Naive thymus-derived CD4-positive, alpha-beta T cell (primary cell): ENCODE data around the gene FUZ. TPM values are rescaled to one million over a fixed set of nuclear protein-coding genes. Genes with fewer than 3 reads are reported as not detected.
"Not testable (repeated sequence)": the region's sequence is repeated elsewhere in the genome, so short reads cannot be mapped to it uniquely, and the experiment has no call there.

Experiments used
- ATAC-seq: fragments of 150-1000 bp; cut with Tn5 transposase; 2 replicates; pipeline ENCODE4 v1.10.0; 2021; ENCODE audit warnings: mild to moderate bottlenecking, moderate library complexity
- CTCF ChIA-PET: fragments of 350-600 bp; sonication (Branson Sonifier 250); formaldehyde crosslinking; loops from one replicate; lab custom pipeline; 2021; ENCODE audit warnings: antibody characterized with exemption; lab: Charles Lee
- POLR2A ChIA-PET: fragments of 350-600 bp; sonication (Branson Sonifier 250); formaldehyde crosslinking; loops from one replicate; lab custom pipeline; 2021; ENCODE audit warnings: antibody characterized with exemption, inconsistent platforms; lab: Charles Lee
- DNase-seq, 9 donors: peaks; one replicate each; pipeline versions ENCODE4 v3.0.0 to v3.0.0-alpha.2; 2020 to 2022; ENCODE audit warnings: mixed read lengths in 1 of 9
- H3K27ac ChIP-seq: one replicate; pipeline ENCODE4 v1.7.0; 2013; ENCODE audit warnings: mild to moderate bottlenecking, low read depth, low read length, moderate library complexity
- H3K27me3 ChIP-seq, 2 donors: one replicate each; pipeline ENCODE4 v1.7.0; 2013; ENCODE audit warnings: low read length in 2 of 2, mild to moderate bottlenecking in 2 of 2, moderate library complexity in 2 of 2; ENCODE audit not compliant: control insufficient read depth in 2 of 2, insufficient read depth in 2 of 2
- H3K36me3 ChIP-seq, 3 experiments: 1 replicate in 2 of 3; 2 replicates in 1 of 3; pipeline ENCODE4 v1.7.0; 2013; ENCODE audit warnings: low read length in 3 of 3, mild to moderate bottlenecking in 3 of 3, moderate library complexity in 1 of 3; ENCODE audit not compliant: insufficient read depth in 3 of 3, control insufficient read depth in 2 of 3
- H3K4me1 ChIP-seq, 2 donors: one replicate each; pipeline ENCODE4 v1.7.0; 2013; ENCODE audit warnings: low read length in 2 of 2, mild to moderate bottlenecking in 2 of 2, moderate library complexity in 1 of 2; ENCODE audit not compliant: control insufficient read depth in 2 of 2, insufficient read depth in 2 of 2
- H3K4me3 ChIP-seq: 2 replicates; pipeline ENCODE4 v1.7.0; 2013; ENCODE audit warnings: mild to moderate bottlenecking, low read length
- H3K9me3 ChIP-seq, 3 experiments: 1 replicate in 2 of 3; 2 replicates in 1 of 3; pipeline ENCODE4 v1.7.0; 2013; ENCODE audit warnings: low read length in 3 of 3; ENCODE audit not compliant: control insufficient read depth in 2 of 3
- H3K27ac Mint-ChIP-seq, 9 donors: one replicate each; pipeline ENCODE4 v1.8.0; 2020 to 2022; ENCODE audit warnings: mixed read lengths in 9 of 9, mild to moderate bottlenecking in 8 of 9, moderate library complexity in 5 of 9, inconsistent platforms in 2 of 9
- H3K27me3 Mint-ChIP-seq, 5 donors: one replicate each; pipeline ENCODE4 v1.8.0; 2021 to 2022; ENCODE audit warnings: mixed read lengths in 5 of 5, mild to moderate bottlenecking in 1 of 5
- H3K36me3 Mint-ChIP-seq, 5 donors: one replicate each; pipeline ENCODE4 v1.8.0; 2020 to 2022; ENCODE audit warnings: mixed read lengths in 5 of 5, mild to moderate bottlenecking in 3 of 5, inconsistent platforms in 1 of 5
- H3K4me1 Mint-ChIP-seq, 7 donors: one replicate each; pipeline ENCODE4 v1.8.0; 2020 to 2022; ENCODE audit warnings: mixed read lengths in 7 of 7, mild to moderate bottlenecking in 3 of 7, inconsistent platforms in 1 of 7
- H3K4me3 Mint-ChIP-seq, 10 donors: one replicate each; pipeline ENCODE4 v1.8.0; 2020 to 2022; ENCODE audit warnings: mild to moderate bottlenecking in 10 of 10, mixed read lengths in 10 of 10, moderate library complexity in 6 of 10, inconsistent platforms in 2 of 10
- H3K9me3 Mint-ChIP-seq, 11 donors: one replicate each; pipeline ENCODE4 v1.8.0; 2020 to 2022; ENCODE audit warnings: mixed read lengths in 11 of 11, mild to moderate bottlenecking in 4 of 11, inconsistent platforms in 1 of 11, moderate library complexity in 1 of 11
- intact Hi-C, 2 donors: fragments of 100-400 bp; cut with micrococcal nuclease; formaldehyde crosslinking; loops; one replicate each; pipeline ENCODE4 v1.15.1; 2023
- polyA plus RNA-seq, 2 donors: library from polyadenylated mRNA; unstranded; fragments of 300-500 nt; fragmentation: Illumina TruSeq; gene quantifications; one replicate each; pipeline ENCODE4 v1.2.3, GENCODE V29; 2021
- total RNA-seq, 6 experiments: library from RNA in 5 of 6; stranded (reverse) in 5 of 6; gene quantifications; 1 replicate in 5 of 6; 2 replicates in 1 of 6; pipeline ENCODE4 v1.2.3 and lab custom pipeline; 2021 to 2026

FUZ gene
- total and polyA plus RNA-seq, 7 experiments from 2014 or later, result 3.8 to 28.4 (median 24.2) TPM

DNA sequence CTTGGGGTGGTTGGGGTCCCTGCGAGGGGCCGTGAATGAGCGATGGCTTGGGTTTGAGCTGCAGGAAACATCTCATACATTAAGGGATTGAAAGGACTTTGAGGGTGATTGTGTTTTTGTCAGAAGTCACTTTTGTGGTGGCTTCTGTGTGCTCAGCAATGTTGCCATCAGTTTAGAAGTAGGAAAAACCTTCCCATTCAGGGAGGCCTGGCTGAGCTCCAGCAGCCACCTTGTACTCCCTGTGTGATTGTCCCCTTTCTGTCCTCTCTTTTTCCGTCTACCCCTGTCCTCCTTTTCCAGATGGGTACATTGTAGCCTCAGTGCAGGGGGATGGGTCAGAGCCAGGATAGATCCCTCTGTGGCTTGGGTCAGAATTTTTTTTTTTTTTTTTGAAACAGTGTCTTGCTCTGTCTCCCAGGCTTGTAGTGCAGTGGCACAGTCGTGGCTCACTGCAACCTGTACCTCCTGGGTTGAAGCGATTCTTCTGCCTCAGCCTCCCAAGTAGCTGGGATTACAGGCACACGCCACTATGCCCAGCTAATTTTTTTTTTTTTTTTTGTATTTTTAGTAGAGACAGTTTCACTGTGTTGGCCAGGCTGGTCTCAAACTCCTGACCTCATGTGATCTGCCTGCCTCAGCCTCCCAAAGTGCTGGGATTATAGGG is 6.5 kb upstream of the FUZ start:
- peak overlapping the region; percentile 79 to 100 (median 96) for H3K27ac Mint-ChIP-seq
- peak overlapping the region; percentile 94 to 100 (median 98) for H3K4me3 Mint-ChIP-seq
- H3K4me1 Mint-ChIP-seq, result peaks cover 17 to 36% (median 29%) of the 10 kb centered on the region in 7 donors
- Histone ChIP-seq H3K4me1 (peaks cover 11 to 17% of the 10 kb centered on the region in 2 donors), H3K27ac (peak overlapping the region; percentile 22), H3K36me3 (peaks cover 0 to 27% (median 6%) of the 10 kb centered on the region in 3 experiments)
- ATAC-seq, H3K27me3 Mint-ChIP-seq, H3K9me3 ChIP-seq, H3K4me3 ChIP-seq, H3K9me3 Mint-ChIP-seq, DNase-seq, H3K27me3 ChIP-seq: not testable (repeated sequence)
- peaks cover 0 to 13% (median 6%) of the 10 kb centered on the region in 5 donors for H3K36me3 Mint-ChIP-seq
- POLR2A ChIA-PET, result interaction anchor here (0.7 to 3.0 kb wide), 8 partner anchors 10 to 1200 kb away, joined by 3 to 16 read pairs (median 4); partner anchors contain the start of genes PTOV1, RPL18 and SPHK2
- intact Hi-C loops, result loop anchor here (5.0 to 10.0 kb wide), 4 partner anchors 227 to 1548 kb away; partner anchors contain the start of genes PRR12 (in 2 of the 2), CLDND2 (in 1 of the 2), DBP (in 1 of the 2) and ETFB (in 1 of the 2)
- CTCF ChIA-PET, result interaction anchor here (1.2 kb wide), 1 partner anchor 71 kb away, joined by 3 read pairs; no protein-coding TSS in a partner anchor

GRCh38 chr19:49818649-49819370 is 5.7 kb upstream of the FUZ start:
- ChIA-PET POLR2A (interaction anchor here (0.7 to 3.0 kb wide), 9 partner anchors 9 to 1200 kb away, joined by 3 to 16 read pairs (median 5); partner anchors contain the start of genes AKT1S1, PTOV1, RPL18 and SPHK2), CTCF (interaction anchor here (1.2 kb wide), 1 partner anchor 71 kb away, joined by 3 read pairs; no protein-coding TSS in a partner anchor)
- DNase-seq, result no peak
- H3K27me3 Mint-ChIP-seq, result no peaks in the 10 kb centered on the region
- Histone ChIP-seq H3K27me3 (no peaks in the 10 kb centered on the region), H3K4me3 (peak overlapping the region; percentile 91), H3K36me3 (peaks cover 0 to 19% (median 6%) of the 10 kb centered on the region in 3 experiments), H3K9me3 (no peaks in the 10 kb centered on the region), H3K4me1 (peaks cover 11 to 17% of the 10 kb centered on the region in 2 donors), H3K27ac (peak overlapping the region; percentile 88)
- peak overlapping the region; percentile 95 to 100 (median 100) for H3K27ac Mint-ChIP-seq
- peak overlapping the region; percentile 94 to 100 (median 98) for H3K4me3 Mint-ChIP-seq
- peaks cover 20 to 44% (median 32%) of the 10 kb centered on the region in 7 donors for H3K4me1 Mint-ChIP-seq
- peaks cover 0 to 13% (median 6%) of the 10 kb centered on the region in 5 donors for H3K36me3 Mint-ChIP-seq
- no peak for ATAC-seq
- intact Hi-C loops, result loop anchor here (1.0 to 10.0 kb wide), 8 partner anchors 31 to 1548 kb away; partner anchors contain the start of genes PNKP (in 2 of the 2), PRR12 (in 2 of the 2), CLDND2 (in 1 of the 2) and DBP (in 1 of the 2)
- peaks cover 0 to 4% (median 0%) of the 10 kb centered on the region in 11 donors for H3K9me3 Mint-ChIP-seq

- H3K9me3 Mint-ChIP-seq, result peaks cover 0 to 4% (median 0%) of the 10 kb centered on the region in 11 donors
- peak; percentile 87 to 96 (median 94) for DNase-seq
- CTCF ChIA-PET, result no interaction called here
- no peaks in the 10 kb centered on the region for H3K27me3 Mint-ChIP-seq
- Histone ChIP-seq H3K9me3 (no peaks in the 10 kb centered on the region), H3K36me3 (peaks cover 0 to 12% (median 2%) of the 10 kb centered on the region in 3 experiments), H3K27ac (peak within 1 kb of the TSS; percentile 88), H3K4me3 (peak within 1 kb of the TSS; percentile 91), H3K4me1 (peaks cover 11 to 17% of the 10 kb centered on the region in 2 donors), H3K27me3 (no peaks in the 10 kb centered on the region)
- POLR2A ChIA-PET, result interaction anchor here (0.6 to 3.0 kb wide), 8 partner anchors 9 to 100 kb away, joined by 3 to 16 read pairs (median 6); partner anchors contain the start of genes AKT1S1, PTOV1 and TBC1D17
- H3K27ac Mint-ChIP-seq, result peak within 1 kb of the TSS; percentile 96 to 100 (median 100)
- H3K36me3 Mint-ChIP-seq, result peaks cover 0 to 7% (median 2%) of the 10 kb centered on the region in 5 donors
- peak; percentile 65 for ATAC-seq
- peaks cover 20 to 51% (median 39%) of the 10 kb centered on the region in 7 donors for H3K4me1 Mint-ChIP-seq
- H3K4me3 Mint-ChIP-seq, result peak within 1 kb of the TSS; percentile 94 to 100 (median 98)
- intact Hi-C loops, result loop anchor here (1.0 to 10.0 kb wide), 12 partner anchors 9 to 1549 kb away; partner anchors contain the start of genes AKT1S1 (in 2 of the 2), PNKP (in 2 of the 2), PRR12 (in 2 of the 2) and TBC1D17 (in 2 of the 2)
These were observed 5.0 kb upstream of the FUZ start, which contains the start of gene MED25 for GRCh38 chr19:49817964-49818648. Gene MED25, plus strand, starts transcription at chr19:49818289. Its CDS starts 53 bp downstream, at chr19:49818342.

DNA sequence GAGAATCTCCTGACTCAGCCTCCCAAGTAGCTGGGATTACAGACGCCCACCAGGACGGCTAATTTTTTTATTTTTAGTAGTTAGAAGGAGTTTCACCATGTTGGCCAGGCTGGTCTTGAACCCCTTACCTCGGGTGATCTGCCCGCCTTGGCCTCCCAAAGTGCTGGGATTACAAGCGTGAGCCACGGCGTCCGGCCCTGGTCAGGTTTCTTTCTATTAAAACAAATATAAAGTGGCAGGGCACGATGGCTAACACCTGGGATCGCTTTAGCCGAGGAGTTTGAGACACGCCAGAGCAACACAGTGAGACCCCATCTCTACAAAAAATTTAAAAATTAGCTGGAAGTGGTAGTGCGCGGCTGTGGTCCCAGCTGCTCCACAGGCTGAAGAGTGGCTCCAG is 3.5 kb upstream of the FUZ start:
- no peaks in the 10 kb centered on the region for H3K27me3 ChIP-seq
- Mint-ChIP-seq H3K9me3 (peaks cover 0 to 4% (median 0%) of the 10 kb centered on the region in 11 donors), H3K4me3 (peak overlapping the region in 4 of 10 donors; percentile 42 to 100 (median 96)), H3K36me3 (peaks cover 0 to 5% (median 0%) of the 10 kb centered on the region in 5 donors), H3K27ac (peak overlapping the region in 4 of 9 donors; percentile 77 to 100 (median 98)), H3K27me3 (no peaks in the 10 kb centered on the region), H3K4me1 (peaks cover 25 to 63% (median 43%) of the 10 kb centered on the region in 7 donors)
- CTCF ChIA-PET, result no interaction called here
- H3K27ac ChIP-seq, result peak overlapping the region; percentile 88
- ATAC-seq (no peak), DNase-seq (no peak)
- H3K4me3 ChIP-seq, result no peak overlapping the region
- intact Hi-C loops, result loop anchor here (5.0 to 10.0 kb wide), 4 partner anchors 224 to 1551 kb away; partner anchors contain the start of genes PRR12 (in 2 of the 2), CLDND2 (in 1 of the 2), DBP (in 1 of the 2) and ETFB (in 1 of the 2)
- H3K4me1 ChIP-seq, result peaks cover 16 to 25% of the 10 kb centered on the region in 2 donors
- POLR2A ChIA-PET, result interaction anchor here (0.8 kb wide), 1 partner anchor 475 kb away, joined by 3 read pairs; no protein-coding TSS in a partner anchor
- H3K9me3 ChIP-seq, result no peaks in the 10 kb centered on the region
- peaks cover 0 to 10% (median 0%) of the 10 kb centered on the region in 3 experiments for H3K36me3 ChIP-seq

DNA sequence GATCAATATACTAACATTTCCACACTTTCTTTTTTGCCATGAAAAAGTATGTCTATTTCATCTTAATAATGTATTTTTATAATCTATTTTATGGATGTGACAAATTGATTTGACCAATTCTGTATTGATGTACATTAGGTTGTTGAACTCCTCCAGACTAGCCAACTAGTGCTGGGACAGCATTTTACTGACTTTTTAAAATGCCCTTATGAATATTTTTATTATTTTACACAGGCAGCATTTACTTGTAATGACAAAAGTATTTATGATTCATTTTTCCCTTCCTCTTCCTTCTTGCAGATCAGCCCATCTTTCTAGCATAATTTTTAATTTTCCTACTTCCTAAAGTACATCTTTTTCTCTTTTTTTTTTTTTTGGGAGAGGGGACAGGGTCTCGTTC is 918 bp upstream of the FUZ start:
- POLR2A ChIA-PET, result interaction anchor here (0.8 to 5.2 kb wide), 8 partner anchors 36 to 318 kb away, joined by 3 to 39 read pairs (median 10); partner anchors contain the start of genes AKT1S1, AP2A1, PNKP and PTOV1
- DNase-seq, result no peak
- peaks cover 0 to 6% (median 0%) of the 10 kb centered on the region in 5 donors for H3K36me3 Mint-ChIP-seq
- H3K4me3 Mint-ChIP-seq, result peak overlapping the region; percentile 58 to 100 (median 94)
- Histone ChIP-seq H3K36me3 (peaks cover 0 to 10% (median 0%) of the 10 kb centered on the region in 3 experiments), H3K4me3 (no peak overlapping the region), H3K9me3 (no peaks in the 10 kb centered on the region), H3K27ac (peak overlapping the region; percentile 84), H3K4me1 (peaks cover 18 to 28% of the 10 kb centered on the region in 2 donors), H3K27me3 (no peaks in the 10 kb centered on the region)
- no peaks in the 10 kb centered on the region for H3K27me3 Mint-ChIP-seq
- peak overlapping the region; percentile 95 to 100 (median 98) for H3K27ac Mint-ChIP-seq
- intact Hi-C loops, result loop anchor here in 1 of 2 donors (5.0 to 10.0 kb wide), 2 partner anchors 137 to 551 kb away; partner anchors contain the start of genes NAPSA and PRMT1
- peaks cover 23 to 56% (median 39%) of the 10 kb centered on the region in 7 donors for H3K4me1 Mint-ChIP-seq
- ATAC-seq, result no peak
- CTCF ChIA-PET, result no interaction called here
- peaks cover 0 to 4% (median 0%) of the 10 kb centered on the region in 11 donors for H3K9me3 Mint-ChIP-seq
